SK-N-SH (cell line): ENCODE data around the gene SMAD5. TPM values are rescaled to one million over a fixed set of nuclear protein-coding genes. Genes with fewer than 3 reads are reported as not detected.

ENCODE experiments used
- CTCF ChIA-PET: fragments of 300-600, 350-600 bp; formaldehyde crosslinking; extraction: SDS; loops from one replicate; lab custom pipeline; 2021; lab: Yijun Ruan, JAX
- POLR2A ChIA-PET: fragments of 350-600 bp; sonication (Branson Sonifier 250); formaldehyde crosslinking; extraction: SDS; loops from one replicate; lab custom pipeline; 2020; ENCODE audit warnings: antibody characterized with exemption, inconsistent platforms; lab: Yijun Ruan, JAX
- DNase-seq: peaks from one replicate; pipeline ENCODE4 v3.0.0; 2012
- H2AFZ ChIP-seq: fragments of 200-600 bp; sonication (generic); 2 replicates; pipeline ENCODE4 v1.8.1; 2016; ENCODE audit warnings: antibody characterized with exemption, mild to moderate bottlenecking, low read depth
- H3F3A ChIP-seq: fragments of 200-600 bp; sonication (generic); replicated peaks from 2 replicates; pipeline ENCODE3; 2016; ENCODE audit warnings: antibody characterized with exemption, mild to moderate bottlenecking; ENCODE audit not compliant: insufficient read depth
- H3K27ac ChIP-seq, 2 experiments: fragments of 200-500 bp in 1 of 2; fragments of 200-600 bp in 1 of 2; sonication (Bioruptor generic) in 1 of 2; sonication (generic), shearing (Covaris generic) in 1 of 2; 2 replicates each; pipeline versions ENCODE4 v1.5.1 to v1.6.1; 2014 to 2016; ENCODE audit warnings: low read depth in 2 of 2, inconsistent platforms in 1 of 2, low read length in 1 of 2, mild to moderate bottlenecking in 1 of 2, mixed read lengths in 1 of 2
- H3K27me3 ChIP-seq: fragments of 200-600 bp; sonication (generic), shearing (Covaris generic); 2 replicates; pipeline ENCODE4 v1.6.1; 2016; ENCODE audit warnings: mixed run types; ENCODE audit not compliant: insufficient read depth
- H3K36me3 ChIP-seq, 2 experiments: fragments of 200-500 bp in 1 of 2; fragments of 200-600 bp in 1 of 2; sonication (Bioruptor generic) in 1 of 2; sonication (generic) in 1 of 2; replicated peaks in 1 of 2; 2 replicates each; pipeline versions ENCODE3 to v1.5.1; 2014 to 2016; ENCODE audit warnings: low read length in 1 of 2, mild to moderate bottlenecking in 1 of 2; ENCODE audit not compliant: insufficient read depth in 2 of 2, control insufficient read depth in 1 of 2
- H3K4me1 ChIP-seq, 2 experiments: fragments of 200-500 bp in 1 of 2; fragments of 200-600 bp in 1 of 2; sonication (Bioruptor generic) in 1 of 2; sonication (generic), shearing (Covaris generic) in 1 of 2; 2 replicates each; pipeline versions ENCODE4 v1.5.1 to v1.6.1; 2014 to 2016; ENCODE audit warnings: low read depth in 1 of 2, low read length in 1 of 2, mixed run types in 1 of 2; ENCODE audit not compliant: insufficient read depth in 2 of 2, control insufficient read depth in 1 of 2
- H3K4me2 ChIP-seq: fragments of 200-600 bp; sonication (generic), shearing (Covaris generic); 2 replicates; pipeline ENCODE4 v1.6.1; 2017; ENCODE audit warnings: mixed run types
- H3K4me3 ChIP-seq, 2 experiments: fragments of 200-500 bp in 1 of 2; fragments of 200-600 bp in 1 of 2; sonication (Bioruptor generic) in 1 of 2; sonication (generic), shearing (Covaris generic) in 1 of 2; 2 replicates each; pipeline versions ENCODE4 v1.5.1 to v1.8.1; 2014 to 2016; ENCODE audit warnings: low read depth in 2 of 2, inconsistent platforms in 1 of 2, low read length in 1 of 2, mild to moderate bottlenecking in 1 of 2, mixed read lengths in 1 of 2, moderate library complexity in 1 of 2
- H3K79me2 ChIP-seq: fragments of 200-600 bp; sonication (generic); 2 replicates; pipeline ENCODE4 v1.8.1; 2017; ENCODE audit warnings: mild to moderate bottlenecking; ENCODE audit not compliant: insufficient read depth
- H3K9ac ChIP-seq: fragments of 200-600 bp; sonication (generic); 2 replicates; pipeline ENCODE4 v1.6.1; 2017; ENCODE audit warnings: mixed run types
- H3K9me2 ChIP-seq: fragments of 200-600 bp; sonication (generic); 2 replicates; pipeline ENCODE4 v1.6.1; 2017; ENCODE audit warnings: mixed run types
- H3K9me3 ChIP-seq: fragments of 200-600 bp; sonication (generic); 2 replicates; pipeline ENCODE4 v1.6.1; 2017; ENCODE audit warnings: mixed run types, mild to moderate bottlenecking, moderate library complexity
- H4K20me1 ChIP-seq: fragments of 200-600 bp; sonication (generic); 2 replicates; pipeline ENCODE4 v1.6.1; 2017; ENCODE audit warnings: mild to moderate bottlenecking, mixed run types; ENCODE audit not compliant: insufficient read depth
- CHD2 ChIP-seq: fragments of 150-350 bp; IDR thresholded peaks from 2 replicates; pipeline ENCODE4 v1.6.1; 2018; ENCODE audit warnings: low read length; ENCODE audit not compliant: partially characterized antibody
- CTCF ChIP-seq: fragments of 200-600 bp; sonication (generic); IDR thresholded peaks from 2 replicates; pipeline ENCODE4 v1.6.1; 2017; ENCODE audit warnings: antibody characterized with exemption, mild to moderate bottlenecking, moderate library complexity
- FOSL2 ChIP-seq: IDR thresholded peaks from 2 replicates; pipeline ENCODE4 v1.4.0; 2012; ENCODE audit warnings: low read depth, mild to moderate bottlenecking, moderate library complexity, borderline replicate concordance
- FOXJ3 ChIP-seq: sonication (generic); formaldehyde crosslinking; IDR thresholded peaks from 2 replicates; pipeline ENCODE4 v1.5.1; 2020; ENCODE audit warnings: mild to moderate bottlenecking, missing genetic modification reagents
- FOXM1 ChIP-seq: IDR thresholded peaks from 2 replicates; pipeline ENCODE4 v1.4.0; 2012; ENCODE audit warnings: low read depth, mild to moderate bottlenecking
- GABPA ChIP-seq: IDR thresholded peaks from 2 replicates; pipeline ENCODE4 v1.4.0; 2012; ENCODE audit warnings: low read depth, mild to moderate bottlenecking
- GATA2 ChIP-seq: sonication (generic); formaldehyde crosslinking; IDR thresholded peaks from 2 replicates; pipeline ENCODE4 v1.5.0; 2020; ENCODE audit warnings: mild to moderate bottlenecking, missing genetic modification reagents
- IRF3 ChIP-seq: fragments of 150-350 bp; IDR thresholded peaks from 2 replicates; pipeline ENCODE4 v1.6.1; 2016; ENCODE audit warnings: mild to moderate bottlenecking, low read depth, low read length
- MXI1 ChIP-seq: IDR thresholded peaks from 2 replicates; pipeline ENCODE4 v1.6.1; 2012; ENCODE audit warnings: mild to moderate bottlenecking, low read depth, low read length, improper control_type of control experiment
- NRF1 ChIP-seq: IDR thresholded peaks from 2 replicates; pipeline ENCODE4 v1.6.1; 2012; ENCODE audit warnings: low read depth, mild to moderate bottlenecking, low read length
- PBX3 ChIP-seq: IDR thresholded peaks from 2 replicates; pipeline ENCODE4; 2012
- RAD21 ChIP-seq: IDR thresholded peaks from 2 replicates; pipeline ENCODE4 v1.6.1; 2012; ENCODE audit warnings: mild to moderate bottlenecking, low read length
- REST ChIP-seq: IDR thresholded peaks from 2 replicates; pipeline ENCODE4 v1.6.1; 2012; ENCODE audit warnings: mild to moderate bottlenecking, low read depth, low read length, moderate library complexity
- RFX5 ChIP-seq: IDR thresholded peaks from 2 replicates; pipeline ENCODE4 v1.6.1; 2012; ENCODE audit warnings: mild to moderate bottlenecking, improper control_type of control experiment, low read length
- SIN3A ChIP-seq: IDR thresholded peaks from 2 replicates; pipeline ENCODE4 v1.6.1; 2012; ENCODE audit warnings: low read depth, mild to moderate bottlenecking, low read length, moderate library complexity, borderline replicate concordance
- TEAD4 ChIP-seq: IDR thresholded peaks from 2 replicates; pipeline ENCODE4 v1.4.0; 2012; ENCODE audit warnings: mild to moderate bottlenecking, borderline replicate concordance; ENCODE audit not compliant: insufficient read depth
- USF1 ChIP-seq: IDR thresholded peaks from 2 replicates; pipeline ENCODE4 v1.4.0; 2012; ENCODE audit warnings: low read depth, borderline replicate concordance
- WGBS: methylation state at CpG from one replicate; pipeline ENCODE4 v1.1.6; 2017; ENCODE audit warnings: low lambda C conversion rate; 5-methylcytosine and 5-hydroxymethylcytosine counted together
- polyA plus RNA-seq, 3 experiments: library from polyadenylated mRNA; depleted of rRNA; stranded (reverse); fragments of >200 nt; gene quantifications; 2 replicates each; pipeline ENCODE4 v1.2.3, GENCODE V29; 2012

The SMAD5 gene
- polyA plus RNA-seq, 1 of the 3 experiments (the other 2 are of a cell fraction): 26.9 TPM

GRCh38 chr5:136135536-136135935, 2.9 kb downstream of the SMAD5 start:
- no peaks in the 10 kb centered on the region for H3K27me3 ChIP-seq
- H4K20me1 ChIP-seq: peaks cover 68% of the 10 kb centered on the region
- peaks cover 7 to 14% of the 10 kb centered on the region in 2 experiments for H3K36me3 ChIP-seq
- DNase-seq: no peak
- peak overlapping the region; percentile 88; the same call in 1 of the 2 replicates for H3K4me2 ChIP-seq
- no peak overlapping the region for H3K9ac ChIP-seq
- peaks cover 85% of the 10 kb centered on the region for H3K79me2 ChIP-seq
- H3F3A ChIP-seq: peaks cover 11% of the 10 kb centered on the region
- TF ChIP-seq CTCF: no peak
- no peak for TF ChIP-seq TEAD4
- TF ChIP-seq RFX5: no peak
- TF ChIP-seq GATA2 (CRISPR knock-in tag): no peak
- TF ChIP-seq REST: no peak
- no peak for TF ChIP-seq USF1
- TF ChIP-seq MXI1: no peak
- TF ChIP-seq RAD21: no peak
- no peak for TF ChIP-seq GABPA
- TF ChIP-seq NRF1: no peak
- TF ChIP-seq FOXM1: no peak
- TF ChIP-seq IRF3: no peak
- TF ChIP-seq FOXJ3 (CRISPR knock-in tag): no peak
- TF ChIP-seq SIN3A: no peak
- TF ChIP-seq PBX3: no peak
- no peak for TF ChIP-seq CHD2
- TF ChIP-seq FOSL2: no peak
- H3K4me3 ChIP-seq: peak overlapping the region in 1 of 2 experiments; percentile 95; a peak in 1 of 4 replicates
- peaks cover 0 to 16% of the 10 kb centered on the region in 2 experiments; a peak in 2 of 4 replicates for H3K4me1 ChIP-seq
- WGBS: 81% methylated on average over 2 of the region's 2 CpGs
- ChIA-PET CTCF (interaction anchor here (1.3 to 3.5 kb wide), 2 partner anchors 39 to 76 kb away, joined by 3 to 12 read pairs; no protein-coding TSS in a partner anchor), POLR2A (no interaction called here)
- H2AFZ ChIP-seq: no peak overlapping the region
- no peaks in the 10 kb centered on the region for H3K9me2 ChIP-seq
- no peaks in the 10 kb centered on the region for H3K9me3 ChIP-seq
- H3K27ac ChIP-seq: no peak overlapping the region
